Spleen (tissue), 7 donors: ENCODE results near the gene BABAM2.

Source experiments
- POLR2A ChIP-seq, 3 donors: fragments of 450-650 bp; IDR thresholded peaks; one replicate each; pipeline ENCODE4 v1.5.1; 2017; ENCODE audit warnings: antibody characterized with exemption in 3 of 3, mild to moderate bottlenecking in 1 of 3
- TF ChIP-seq, protein P1 (sequence below), 11 experiments: fragments of 200-600 bp in 7 of 11; fragments of 450-650 bp in 4 of 11; sonication (generic) in 4 of 11; IDR thresholded peaks in 8 of 11; conservative IDR thresholded peaks in 3 of 11; 1 replicate in 7 of 11; 2 replicates in 4 of 11; pipeline versions ENCODE4 v1.4.0 to v1.8.0; 2016 to 2021; ENCODE audit warnings: antibody characterized with exemption in 11 of 11, inconsistent platforms in 4 of 11, mild to moderate bottlenecking in 1 of 11
- donor health status: DM: no; HTN: no; CAD: no; lungs with moderate emphysema.
- donor health status: DM: no; HTN: no; CAD: no.
- donor health status: DM: no; HTN: no; CAD: no.

DNA sequence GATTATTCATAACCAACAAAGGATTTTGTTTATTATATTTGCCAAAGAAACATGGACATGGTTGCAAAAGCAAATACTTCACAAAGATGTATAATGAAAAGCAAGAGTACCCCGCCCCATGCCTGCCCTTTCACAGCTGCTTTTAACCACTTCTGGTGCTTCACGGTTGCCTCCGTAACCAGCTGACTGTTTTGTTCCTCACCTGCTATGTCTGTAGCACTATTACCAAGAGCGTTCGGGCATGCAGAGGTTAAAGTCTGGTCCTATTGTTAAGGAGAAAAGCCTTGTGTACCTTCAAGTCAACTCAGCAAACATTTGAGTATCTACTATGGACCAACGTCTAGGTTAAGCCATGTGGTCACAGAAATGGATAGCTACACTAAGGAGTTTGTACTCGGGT lies 386.9 kb downstream of the BABAM2 start:
- no peak for TF ChIP-seq POLR2A (IDR thresholded peaks at IDR 0.05)
- TF ChIP-seq, protein P1, sequence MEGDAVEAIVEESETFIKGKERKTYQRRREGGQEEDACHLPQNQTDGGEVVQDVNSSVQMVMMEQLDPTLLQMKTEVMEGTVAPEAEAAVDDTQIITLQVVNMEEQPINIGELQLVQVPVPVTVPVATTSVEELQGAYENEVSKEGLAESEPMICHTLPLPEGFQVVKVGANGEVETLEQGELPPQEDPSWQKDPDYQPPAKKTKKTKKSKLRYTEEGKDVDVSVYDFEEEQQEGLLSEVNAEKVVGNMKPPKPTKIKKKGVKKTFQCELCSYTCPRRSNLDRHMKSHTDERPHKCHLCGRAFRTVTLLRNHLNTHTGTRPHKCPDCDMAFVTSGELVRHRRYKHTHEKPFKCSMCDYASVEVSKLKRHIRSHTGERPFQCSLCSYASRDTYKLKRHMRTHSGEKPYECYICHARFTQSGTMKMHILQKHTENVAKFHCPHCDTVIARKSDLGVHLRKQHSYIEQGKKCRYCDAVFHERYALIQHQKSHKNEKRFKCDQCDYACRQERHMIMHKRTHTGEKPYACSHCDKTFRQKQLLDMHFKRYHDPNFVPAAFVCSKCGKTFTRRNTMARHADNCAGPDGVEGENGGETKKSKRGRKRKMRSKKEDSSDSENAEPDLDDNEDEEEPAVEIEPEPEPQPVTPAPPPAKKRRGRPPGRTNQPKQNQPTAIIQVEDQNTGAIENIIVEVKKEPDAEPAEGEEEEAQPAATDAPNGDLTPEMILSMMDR (IDR thresholded peaks at IDR 0.05 in 8 of 11, conservative IDR thresholded peaks at IDR 0.05 in 3 of 11): no peak
